Measurements from ENCODE around the gene MEST.
"Not testable (repeated sequence)": the region's sequence is repeated elsewhere in the genome, so short reads cannot be mapped to it uniquely, and the experiment has no call there.

MEST gene

GRCh38 chr7:130527752-130528355, 36.0 kb downstream of the MEST start:
- DNase-seq: not testable (repeated sequence)

GRCh38 chr7:130529417-130529816, 37.5 kb downstream of the MEST start:
- DNase-seq: no peak

GRCh38 chr7:130537894-130538293, 46.0 kb downstream of the MEST start:
- not testable (repeated sequence) for DNase-seq

GRCh38 chr7:130541287-130541686, 49.4 kb downstream of the MEST start:
- not testable (repeated sequence) for DNase-seq

- DNase-seq: not testable (repeated sequence)
These were observed 50.4 kb downstream of the MEST start for GRCh38 chr7:130542297-130542696.

GRCh38 chr7:130543487-130544010, 51.7 kb downstream of the MEST start:
- no peak for DNase-seq

GRCh38 chr7:130544356-130544755, 52.5 kb downstream of the MEST start:
- no peak for DNase-seq

- DNase-seq: no peak
These were observed 61.6 kb downstream of the MEST start for GRCh38 chr7:130553398-130554029.

GRCh38 chr7:130554481-130554880, 62.6 kb downstream of the MEST start:
- DNase-seq: no peak
